HL-60 (cell line): ENCODE measurements around the gene ARID1A.
A peak's percentile ranks its signal among the peaks of the same experiment; 100 is the strongest.

Source experiments
- DNase-seq, 2 experiments: peaks; one replicate each; pipeline ENCODE4 v3.0.0-alpha.2; 2010 to 2020; ENCODE audit warnings: low read depth in 1 of 2, low spot score in 1 of 2
- H3K27ac ChIP-seq: fragments of 250-450 bp; sonication (Bioruptor Pico); replicated peaks from 2 replicates; pipeline ENCODE4 v1.5.1; 2020; ENCODE audit warnings: mild to moderate bottlenecking, moderate library complexity
- H3K27me3 ChIP-seq: fragments of 250-450 bp; sonication (Bioruptor Pico); 2 replicates; pipeline ENCODE4 v1.5.1; 2021; ENCODE audit warnings: mild to moderate bottlenecking, moderate library complexity; ENCODE audit not compliant: insufficient read depth, poor library complexity, severe bottlenecking
- H3K4me3 ChIP-seq: replicated peaks from 2 replicates; pipeline ENCODE4 v1.5.1; 2011; ENCODE audit warnings: mild to moderate bottlenecking, control low read depth, low read length; ENCODE audit not compliant: insufficient read depth
- CTCF ChIP-seq: IDR thresholded peaks from one replicate; pipeline ENCODE4 v1.5.1; 2011; ENCODE audit warnings: low read length, control low read depth, inconsistent platforms; ENCODE audit not compliant: insufficient read depth
- GABPA ChIP-seq: IDR thresholded peaks from 2 replicates; pipeline ENCODE4 v1.6.1; 2012; ENCODE audit warnings: low read depth
- POLR2AphosphoS5 ChIP-seq: IDR thresholded peaks from 2 replicates; pipeline ENCODE4 v1.6.1; 2012; ENCODE audit warnings: low read depth
- REST ChIP-seq: IDR thresholded peaks from 2 replicates; pipeline ENCODE4 v1.6.1; 2012; ENCODE audit warnings: low read depth; ENCODE audit not compliant: insufficient replicate concordance
- SPI1 ChIP-seq: IDR thresholded peaks from 2 replicates; pipeline ENCODE4 v1.6.1; 2012; ENCODE audit warnings: low read depth, mild to moderate bottlenecking, borderline replicate concordance

Gene ARID1A

GRCh38 chr1:26774462-26774861, 78.6 kb downstream of the ARID1A start:
- Histone ChIP-seq H3K4me3 (no peak overlapping the region), H3K27ac (no peak overlapping the region), H3K27me3 (no peaks in the 10 kb centered on the region)
- no peak for TF ChIP-seq SPI1
- TF ChIP-seq POLR2AphosphoS5, result no peak
- TF ChIP-seq CTCF, result no peak
- no peak for TF ChIP-seq REST
- TF ChIP-seq GABPA, result no peak
- no peak for DNase-seq

- Histone ChIP-seq H3K4me3 (no peak overlapping the region), H3K27ac (no peak overlapping the region), H3K27me3 (no peaks in the 10 kb centered on the region)
- DNase-seq, result no peak
- no peak for TF ChIP-seq CTCF
- no peak for TF ChIP-seq GABPA
Observed at GRCh38 chr1:26775666-26776065, 79.9 kb downstream of the ARID1A start.

GRCh38 chr1:26779098-26779668, 83.4 kb downstream of the ARID1A start:
- DNase-seq, result peak in 1 of 2 experiments; percentile 14
- TF ChIP-seq REST, result no peak
- no peak for TF ChIP-seq CTCF
- no peak for TF ChIP-seq GABPA
- TF ChIP-seq SPI1, result no peak
- TF ChIP-seq POLR2AphosphoS5, result 0 out of 2 replicates have a peak, but pooled peaks have one; percentile 7
- Histone ChIP-seq H3K27me3 (no peaks in the 10 kb centered on the region), H3K27ac (no peak overlapping the region), H3K4me3 (no peak overlapping the region)

GRCh38 chr1:26780344-26780957, 84.6 kb downstream of the ARID1A start:
- Histone ChIP-seq H3K27ac (no peak overlapping the region), H3K4me3 (no peak overlapping the region), H3K27me3 (no peaks in the 10 kb centered on the region)
- DNase-seq, result no peak
- TF ChIP-seq SPI1 (no peak), POLR2AphosphoS5 (no peak), GABPA (no peak), REST (no peak), CTCF (no peak)
